MM.1S (cell line): ENCODE data around the gene RPTOR.

Experiments
- DNase-seq: peaks from one replicate; pipeline ENCODE4 v3.0.0-alpha.2; 2015
- H2AFZ ChIP-seq: fragments of 300-600 bp; sonication (generic); 2 replicates; pipeline ENCODE4 v1.6.0; 2016; ENCODE audit warnings: antibody characterized with exemption, low read length
- H3F3A ChIP-seq: fragments of 300-600 bp; sonication (generic); 2 replicates; pipeline ENCODE4 v1.6.1; 2016; ENCODE audit warnings: mild to moderate bottlenecking, antibody characterized with exemption, low read length, moderate library complexity, mixed read lengths; ENCODE audit not compliant: insufficient read depth
- H3K27ac ChIP-seq: fragments of 300-600 bp; sonication (generic); 2 replicates; pipeline ENCODE4 v1.5.1; 2016; ENCODE audit warnings: mild to moderate bottlenecking, low read length
- H3K27me3 ChIP-seq: fragments of 300-600 bp; sonication (generic); replicated peaks from 2 replicates; pipeline ENCODE4 v1.6.0; 2016; ENCODE audit warnings: low read length; ENCODE audit not compliant: insufficient read depth
- H3K36me3 ChIP-seq: fragments of 300-600 bp; sonication (generic); replicated peaks from 2 replicates; pipeline ENCODE4 v1.6.1; 2016; ENCODE audit warnings: mild to moderate bottlenecking, low read length, mixed read lengths; ENCODE audit not compliant: insufficient read depth
- H3K4me1 ChIP-seq: fragments of 300-600 bp; sonication (generic); 2 replicates; pipeline ENCODE4 v1.6.1; 2016; ENCODE audit warnings: low read length, mixed read lengths
- H3K4me2 ChIP-seq: fragments of 300-600 bp; sonication (generic); 2 replicates; pipeline ENCODE4 v1.6.0; 2016; ENCODE audit warnings: low read depth, low read length
- H3K4me3 ChIP-seq: fragments of 300-600 bp; sonication (generic); 2 replicates; pipeline ENCODE4 v1.5.1; 2016; ENCODE audit warnings: low read length, mixed read lengths
- H3K79me2 ChIP-seq: fragments of 300-600 bp; sonication (generic); 2 replicates; pipeline ENCODE4 v1.6.1; 2016; ENCODE audit warnings: mixed run types, low read length, mixed read lengths
- H3K9ac ChIP-seq: fragments of 300-600 bp; sonication (generic); 2 replicates; pipeline ENCODE4 v1.6.1; 2016; ENCODE audit warnings: low read length, mixed read lengths
- H3K9me2 ChIP-seq: fragments of 300-600 bp; sonication (generic); replicated peaks from 2 replicates; pipeline ENCODE4 v1.6.1; 2016; ENCODE audit warnings: mild to moderate bottlenecking, low read length, mixed read lengths; ENCODE audit not compliant: insufficient read depth
- H3K9me3 ChIP-seq: fragments of 300-600 bp; sonication (generic); replicated peaks from 2 replicates; pipeline ENCODE4 v1.6.1; 2016; ENCODE audit warnings: mild to moderate bottlenecking, low read length, mixed read lengths; ENCODE audit not compliant: insufficient read depth
- H4K20me1 ChIP-seq: fragments of 300-600 bp; sonication (generic); 2 replicates; pipeline ENCODE4 v1.6.1; 2016; ENCODE audit warnings: mild to moderate bottlenecking, low read length, moderate library complexity, mixed read lengths; ENCODE audit not compliant: insufficient read depth
- CTCF ChIP-seq: fragments of 300-600 bp; sonication (generic); IDR thresholded peaks from 2 replicates; pipeline ENCODE4 v1.5.1; 2016; ENCODE audit warnings: antibody characterized with exemption, low read length, mixed read lengths
- EZH2 ChIP-seq: fragments of 300-600 bp; sonication (generic); optimal IDR thresholded peaks from 2 replicates; pipeline ENCODE3; 2017; ENCODE audit warnings: low read depth, mild to moderate bottlenecking, antibody characterized with exemption, low read length, mixed read lengths
- EZH2phosphoT487 ChIP-seq: fragments of 300-600 bp; sonication (generic); IDR thresholded peaks from 2 replicates; pipeline ENCODE4 v1.6.1; 2018; ENCODE audit warnings: antibody characterized with exemption, low read length

RPTOR gene

GRCh38 chr17:80519091-80519781 is 25.4 kb upstream of the RPTOR start:
- H4K20me1 ChIP-seq = no peaks in the 10 kb centered on the region
- DNase-seq = no peak
- H3F3A ChIP-seq = no peaks in the 10 kb centered on the region

DNA sequence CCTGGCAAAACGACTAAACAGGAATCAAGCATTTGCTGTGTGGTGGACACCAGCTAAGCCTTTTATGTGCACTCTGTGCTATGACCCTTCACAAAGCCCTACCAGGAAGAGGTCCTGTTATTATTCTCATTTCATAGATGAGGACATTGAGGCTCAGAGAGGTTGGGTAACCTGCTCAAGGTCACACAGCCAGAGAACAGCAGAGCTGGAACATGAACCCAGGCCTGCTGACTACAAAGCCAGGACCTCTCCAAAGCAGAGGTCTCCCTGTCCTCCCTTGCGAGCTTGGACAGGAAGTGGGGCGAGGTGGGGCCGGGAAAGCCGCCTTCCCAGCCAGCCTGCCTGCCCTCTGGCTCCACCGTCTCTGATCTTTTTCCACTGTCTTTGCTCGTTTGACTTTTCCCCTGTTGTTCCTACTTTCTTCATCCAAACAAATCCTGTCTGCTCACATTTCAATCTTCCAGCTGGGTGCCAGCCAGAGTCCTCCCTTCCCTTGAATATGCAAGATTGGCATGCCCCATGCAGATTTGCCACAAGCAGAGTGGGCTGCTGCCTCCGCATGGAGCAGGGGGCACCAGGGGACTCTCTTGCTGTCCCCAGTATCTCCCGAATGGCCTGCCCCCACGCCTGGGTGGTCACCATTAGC is 23.7 kb upstream of the RPTOR start:
- no peaks in the 10 kb centered on the region for H3K9me2 ChIP-seq
- no peak overlapping the region for H3K4me3 ChIP-seq
- H3K36me3 ChIP-seq = no peaks in the 10 kb centered on the region
- no peak overlapping the region for H3K9ac ChIP-seq
- no peak overlapping the region for H3K4me2 ChIP-seq
- H4K20me1 ChIP-seq = no peaks in the 10 kb centered on the region
- TF ChIP-seq EZH2phosphoT487 (no peak), CTCF (no peak), EZH2 (no peak)
- no peak overlapping the region for H3K27ac ChIP-seq
- no peak overlapping the region for H2AFZ ChIP-seq
- H3K27me3 ChIP-seq = peaks cover 96% of the 10 kb centered on the region
- no peaks in the 10 kb centered on the region for H3K9me3 ChIP-seq
- H3F3A ChIP-seq = no peaks in the 10 kb centered on the region
- H3K4me1 ChIP-seq = no peaks in the 10 kb centered on the region
- DNase-seq = no peak
- no peaks in the 10 kb centered on the region for H3K79me2 ChIP-seq

More at GRCh38 chr17:80519091-80519781, 25.4 kb upstream of the RPTOR start:
- no peak overlapping the region for H3K27ac ChIP-seq
- no peaks in the 10 kb centered on the region for H3K4me1 ChIP-seq
- H3K27me3 ChIP-seq = peaks cover 94% of the 10 kb centered on the region
- H3K36me3 ChIP-seq = no peaks in the 10 kb centered on the region
- no peak overlapping the region for H3K4me3 ChIP-seq
- no peaks in the 10 kb centered on the region for H3K9me3 ChIP-seq
- H3K4me2 ChIP-seq = no peak overlapping the region
- H3K9ac ChIP-seq = no peak overlapping the region
- H3K9me2 ChIP-seq = no peaks in the 10 kb centered on the region
- TF ChIP-seq CTCF = no peak
- TF ChIP-seq EZH2phosphoT487 = no peak
- TF ChIP-seq EZH2 = no peak
- H2AFZ ChIP-seq = no peak overlapping the region
- no peaks in the 10 kb centered on the region for H3K79me2 ChIP-seq

DNA sequence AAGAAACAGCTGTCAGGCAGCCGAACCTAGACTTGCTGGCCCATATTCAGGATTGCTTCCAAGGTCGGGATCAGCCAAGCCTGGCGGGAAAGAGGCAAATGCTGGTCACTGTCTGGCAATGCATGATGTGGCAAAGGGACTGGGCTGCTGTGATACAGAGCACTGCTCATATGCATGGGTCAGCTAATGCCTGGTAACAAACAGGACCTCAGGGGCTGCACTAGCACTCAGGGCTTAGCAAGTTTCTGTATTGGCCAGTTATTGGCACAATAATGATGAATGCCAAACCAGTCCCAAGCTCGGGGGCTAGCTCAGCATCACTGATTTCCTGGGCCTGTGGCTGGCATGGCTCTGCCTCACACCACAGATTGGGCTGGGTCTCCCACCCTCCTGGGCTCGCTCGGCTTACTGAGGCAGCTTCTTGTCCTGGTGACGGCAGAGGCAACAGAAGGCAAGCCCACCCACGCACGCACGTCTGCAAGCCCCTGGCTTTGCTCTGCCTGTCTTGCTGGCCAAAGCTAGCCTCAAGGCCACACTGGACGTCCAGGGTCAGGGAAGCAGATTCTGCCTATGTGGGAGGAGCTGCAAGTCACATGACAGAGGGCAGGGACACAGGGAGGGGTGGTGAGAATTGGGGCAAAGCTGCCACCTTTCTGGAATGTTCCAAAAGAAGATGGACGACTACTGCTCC is 21.4 kb upstream of the RPTOR start:
- H3K4me2 ChIP-seq = no peak overlapping the region
- no peak for TF ChIP-seq EZH2phosphoT487

More for the DNA sequence above, 21.4 kb upstream of the RPTOR start:
- no peak for DNase-seq
- H3F3A ChIP-seq = no peaks in the 10 kb centered on the region
- no peak overlapping the region for H3K9ac ChIP-seq
- no peaks in the 10 kb centered on the region for H3K9me3 ChIP-seq
- H3K27me3 ChIP-seq = peaks cover 97% of the 10 kb centered on the region
- H3K4me1 ChIP-seq = no peaks in the 10 kb centered on the region
- no peaks in the 10 kb centered on the region for H4K20me1 ChIP-seq
- H3K4me3 ChIP-seq = no peak overlapping the region
- no peaks in the 10 kb centered on the region for H3K9me2 ChIP-seq
- H3K79me2 ChIP-seq = no peaks in the 10 kb centered on the region
- H3K36me3 ChIP-seq = no peaks in the 10 kb centered on the region
- H2AFZ ChIP-seq = no peak overlapping the region
- no peak overlapping the region for H3K27ac ChIP-seq
